Activated B cell treated with CpG ODN at 0.5 μM for 24 hours (primary cell): ENCODE measurements around the gene ZNF837. TPM values are rescaled to one million over a fixed set of nuclear protein-coding genes. Genes with fewer than 3 reads are reported as not detected.

ENCODE experiments used
- ATAC-seq: fragments of 200-7000 bp; cut with Tn5 transposase; one replicate; pipeline ENCODE4 v1.10.0; 2021; ENCODE audit warnings: low read depth, mild to moderate bottlenecking, moderate library complexity
- CTCF ChIA-PET: fragments of 350-600 bp; sonication (Branson Sonifier 250); formaldehyde crosslinking; loops from one replicate; lab custom pipeline; 2021; ENCODE audit warnings: antibody characterized with exemption; lab: Charles Lee
- POLR2A ChIA-PET: fragments of 350-600 bp; sonication (Branson Sonifier 250); formaldehyde crosslinking; loops from one replicate; lab custom pipeline; 2021; ENCODE audit warnings: antibody characterized with exemption; lab: Charles Lee
- DNase-seq: peaks from one replicate; pipeline ENCODE4 v3.0.0; 2022
- H3K27ac Mint-ChIP-seq: one replicate; pipeline ENCODE4 v1.8.0; 2020; ENCODE audit warnings: mixed read lengths
- H3K27me3 Mint-ChIP-seq: one replicate; pipeline ENCODE4 v1.8.0; 2021; ENCODE audit warnings: mixed read lengths
- H3K36me3 Mint-ChIP-seq: one replicate; pipeline ENCODE4 v1.8.0; 2021; ENCODE audit warnings: low read depth, mixed read lengths
- H3K4me1 Mint-ChIP-seq: one replicate; pipeline ENCODE4 v1.8.0; 2021; ENCODE audit warnings: mixed read lengths
- H3K4me3 Mint-ChIP-seq: one replicate; pipeline ENCODE4 v1.8.0; 2020; ENCODE audit warnings: mild to moderate bottlenecking, mixed read lengths
- H3K9me3 Mint-ChIP-seq: one replicate; pipeline ENCODE4 v1.8.0; 2020; ENCODE audit warnings: mixed read lengths
- CTCF ChIP-seq: fragments of 200-600 bp; IDR thresholded peaks from one replicate; pipeline ENCODE4 v1.8.0; 2022; ENCODE audit warnings: antibody characterized with exemption, mild to moderate bottlenecking
- intact Hi-C: fragments of 100-400 bp; cut with micrococcal nuclease; formaldehyde crosslinking; loops from one replicate; pipeline ENCODE4 v1.15.1; 2024
- total RNA-seq: library from RNA; stranded (reverse); gene quantifications from 2 replicates; pipeline ENCODE4 v1.2.3, GENCODE V29; 2022

Gene ZNF837
- total RNA-seq, 1 donor from 2014 or later: 3.1 TPM

- CTCF ChIA-PET: no interaction called here
- no peak for TF ChIP-seq CTCF
- intact Hi-C loops: no loop called here
- Mint-ChIP-seq H3K4me3 (no peak overlapping the region), H3K4me1 (peaks cover 16% of the 10 kb centered on the region), H3K27ac (no peak overlapping the region), H3K9me3 (no peaks in the 10 kb centered on the region), H3K36me3 (peaks cover 20% of the 10 kb centered on the region), H3K27me3 (peaks cover 7% of the 10 kb centered on the region)
- no peak for ATAC-seq
- POLR2A ChIA-PET: no interaction called here
- no peak for DNase-seq
These were observed 17.7 kb upstream of the ZNF837 start for GRCh38 chr19:58398545-58398944.

GRCh38 chr19:58398087-58398486 lies 17.3 kb upstream of the ZNF837 start:
- ChIA-PET POLR2A (no interaction called here), CTCF (no interaction called here)

GRCh38 chr19:58397533-58398037 lies 16.8 kb upstream of the ZNF837 start:
- Mint-ChIP-seq H3K36me3 (peaks cover 30% of the 10 kb centered on the region), H3K9me3 (no peaks in the 10 kb centered on the region), H3K4me3 (no peak overlapping the region), H3K27ac (no peak overlapping the region), H3K27me3 (peaks cover 7% of the 10 kb centered on the region), H3K4me1 (peaks cover 16% of the 10 kb centered on the region)
- ATAC-seq: no peak
- TF ChIP-seq CTCF: no peak
- POLR2A ChIA-PET: no interaction called here
- intact Hi-C loops: no loop called here
- no peak for DNase-seq
- CTCF ChIA-PET: no interaction called here

More at GRCh38 chr19:58398087-58398486, 17.3 kb upstream of the ZNF837 start:
- intact Hi-C loops: no loop called here
- Mint-ChIP-seq H3K27ac (no peak overlapping the region), H3K36me3 (peaks cover 25% of the 10 kb centered on the region), H3K4me1 (peaks cover 16% of the 10 kb centered on the region), H3K9me3 (no peaks in the 10 kb centered on the region), H3K27me3 (peaks cover 7% of the 10 kb centered on the region), H3K4me3 (no peak overlapping the region)
- ATAC-seq (no peak), DNase-seq (no peak)
- no peak for TF ChIP-seq CTCF

GRCh38 chr19:58396691-58397532 lies 16.1 kb upstream of the ZNF837 start:
- ATAC-seq (no peak), DNase-seq (no peak)
- ChIA-PET POLR2A (interaction anchor here (1.3 kb wide), 1 partner anchor 10 kb away, joined by 3 read pairs; the partner anchor contains the start of gene RPS5), CTCF (no interaction called here)
- intact Hi-C loops: no loop called here
- H3K36me3 Mint-ChIP-seq: peaks cover 36% of the 10 kb centered on the region
- H3K27ac Mint-ChIP-seq: no peak overlapping the region
- no peak for TF ChIP-seq CTCF
- no peak overlapping the region for H3K4me3 Mint-ChIP-seq
- H3K4me1 Mint-ChIP-seq: peaks cover 16% of the 10 kb centered on the region
- no peaks in the 10 kb centered on the region for H3K9me3 Mint-ChIP-seq
- H3K27me3 Mint-ChIP-seq: peaks cover 7% of the 10 kb centered on the region

GRCh38 chr19:58395979-58396627 lies 15.3 kb upstream of the ZNF837 start:
- Mint-ChIP-seq H3K36me3 (peaks cover 40% of the 10 kb centered on the region), H3K27ac (no peak overlapping the region), H3K9me3 (no peaks in the 10 kb centered on the region), H3K4me3 (no peak overlapping the region), H3K27me3 (peaks cover 6% of the 10 kb centered on the region), H3K4me1 (peaks cover 15% of the 10 kb centered on the region)
- DNase-seq (no peak), ATAC-seq (no peak)
- TF ChIP-seq CTCF: no peak
- POLR2A ChIA-PET: interaction anchor here (1.3 kb wide), 1 partner anchor 9 kb away, joined by 3 read pairs; the partner anchor contains the start of gene RPS5
- intact Hi-C loops: no loop called here
- CTCF ChIA-PET: no interaction called here
